ENCODE measurements around the gene CCR2.
"Not testable (repeated sequence)": the region's sequence is repeated elsewhere in the genome, so short reads cannot be mapped to it uniquely, and the experiment has no call there.

The CCR2 gene

GRCh38 chr3:46397111-46397510 lies 43.2 kb downstream of the CCR2 start:
- H3K4me1 ChIP-seq (ENCODE audit: insufficient read depth, low read length): no peaks in the 10 kb centered on the region
- no peak overlapping the region for H3K9ac ChIP-seq (ENCODE audit: low read depth, low read length)
- no peaks in the 10 kb centered on the region for H3K36me3 ChIP-seq (ENCODE audit: insufficient read depth, low read length)
- H3K27ac ChIP-seq (ENCODE audit: low read depth, low read length): no peak overlapping the region
- no peaks in the 10 kb centered on the region for H3K9me3 ChIP-seq (ENCODE audit: insufficient read depth, low read depth, low read length)
- 96% methylated on average over 7 of the region's 7 CpGs for WGBS
- no peak overlapping the region for H3K4me3 ChIP-seq (ENCODE audit: low read length)
- H3K27me3 ChIP-seq (ENCODE audit: insufficient read depth, low read length): no peaks in the 10 kb centered on the region

- H3K9ac ChIP-seq (ENCODE audit: low read depth, low read length): no peak overlapping the region
- H3K27ac ChIP-seq (ENCODE audit: low read depth, low read length): no peak overlapping the region
- 96% methylated on average over 6 of the region's 6 CpGs for WGBS
- no peaks in the 10 kb centered on the region for H3K36me3 ChIP-seq (ENCODE audit: insufficient read depth, low read length)
- H3K27me3 ChIP-seq (ENCODE audit: insufficient read depth, low read length): no peaks in the 10 kb centered on the region
- no peaks in the 10 kb centered on the region for H3K4me1 ChIP-seq (ENCODE audit: insufficient read depth, low read length)
- H3K9me3 ChIP-seq (ENCODE audit: insufficient read depth, low read depth, low read length): no peaks in the 10 kb centered on the region
- no peak overlapping the region for H3K4me3 ChIP-seq (ENCODE audit: low read length)
These were observed 44.5 kb downstream of the CCR2 start for GRCh38 chr3:46398186-46398955.

GRCh38 chr3:46399098-46399497 lies 45.2 kb downstream of the CCR2 start:
- H3K27ac ChIP-seq (ENCODE audit: low read depth, low read length): no peak overlapping the region

GRCh38 chr3:46399557-46399956 lies 45.6 kb downstream of the CCR2 start:
- no peaks in the 10 kb centered on the region for H3K4me1 ChIP-seq (ENCODE audit: insufficient read depth, low read length)
- no peak overlapping the region for H3K27ac ChIP-seq (ENCODE audit: low read depth, low read length)
- 83% methylated on average over 2 of the region's 2 CpGs for WGBS

More at GRCh38 chr3:46399098-46399497, 45.2 kb downstream of the CCR2 start:
- Histone ChIP-seq H3K4me3 (ENCODE audit: low read length) (no peak overlapping the region), H3K9me3 (ENCODE audit: insufficient read depth, low read depth, low read length) (no peaks in the 10 kb centered on the region), H3K9ac (ENCODE audit: low read depth, low read length) (no peak overlapping the region), H3K27me3 (ENCODE audit: insufficient read depth, low read length) (no peaks in the 10 kb centered on the region), H3K4me1 (ENCODE audit: insufficient read depth, low read length) (no peaks in the 10 kb centered on the region), H3K36me3 (ENCODE audit: insufficient read depth, low read length) (no peaks in the 10 kb centered on the region)
- 96% methylated on average over 2 of the region's 2 CpGs for WGBS

GRCh38 chr3:46400000-46400734 lies 46.3 kb downstream of the CCR2 start:
- Histone ChIP-seq H3K9me3 (ENCODE audit: insufficient read depth, low read depth, low read length) (no peaks in the 10 kb centered on the region), H3K9ac (ENCODE audit: low read depth, low read length) (no peak overlapping the region), H3K4me3 (ENCODE audit: low read length) (no peak overlapping the region), H3K27me3 (ENCODE audit: insufficient read depth, low read length) (no peaks in the 10 kb centered on the region), H3K36me3 (ENCODE audit: insufficient read depth, low read length) (no peaks in the 10 kb centered on the region), H3K27ac (ENCODE audit: low read depth, low read length) (no peak overlapping the region), H3K4me1 (ENCODE audit: insufficient read depth, low read length) (no peaks in the 10 kb centered on the region)
- 88% methylated on average over 8 of the region's 8 CpGs for WGBS

More at GRCh38 chr3:46399557-46399956, 45.6 kb downstream of the CCR2 start:
- Histone ChIP-seq H3K27me3 (ENCODE audit: insufficient read depth, low read length) (no peaks in the 10 kb centered on the region), H3K36me3 (ENCODE audit: insufficient read depth, low read length) (no peaks in the 10 kb centered on the region), H3K4me3 (ENCODE audit: low read length) (no peak overlapping the region), H3K9ac (ENCODE audit: low read depth, low read length) (no peak overlapping the region), H3K9me3 (ENCODE audit: insufficient read depth, low read depth, low read length) (no peaks in the 10 kb centered on the region)

- Histone ChIP-seq H3K36me3 (ENCODE audit: insufficient read depth, low read length) (no peaks in the 10 kb centered on the region), H3K27ac (ENCODE audit: low read depth, low read length) (no peak overlapping the region), H3K9ac (ENCODE audit: low read depth, low read length) (no peak overlapping the region), H3K4me3 (ENCODE audit: low read length) (no peak overlapping the region), H3K9me3 (ENCODE audit: insufficient read depth, low read depth, low read length) (no peaks in the 10 kb centered on the region), H3K4me1 (ENCODE audit: insufficient read depth, low read length) (no peaks in the 10 kb centered on the region), H3K27me3 (ENCODE audit: insufficient read depth, low read length) (no peaks in the 10 kb centered on the region)
- WGBS: 91% methylated on average over 5 of the region's 5 CpGs
These were observed 46.9 kb downstream of the CCR2 start for GRCh38 chr3:46400846-46401245.

GRCh38 chr3:46401579-46401978 lies 47.7 kb downstream of the CCR2 start:
- Histone ChIP-seq H3K9me3 (ENCODE audit: insufficient read depth, low read depth, low read length) (no peaks in the 10 kb centered on the region), H3K36me3 (ENCODE audit: insufficient read depth, low read length) (no peaks in the 10 kb centered on the region), H3K27ac (ENCODE audit: low read depth, low read length) (no peak overlapping the region), H3K9ac (ENCODE audit: low read depth, low read length) (no peak overlapping the region), H3K4me3 (ENCODE audit: low read length) (no peak overlapping the region), H3K4me1 (ENCODE audit: insufficient read depth, low read length) (no peaks in the 10 kb centered on the region), H3K27me3 (ENCODE audit: insufficient read depth, low read length) (no peaks in the 10 kb centered on the region)
- WGBS: 96% methylated on average over 2 of the region's 2 CpGs

- 97% methylated on average over 4 of the region's 4 CpGs for WGBS
- not testable (repeated sequence) for H3K4me3 ChIP-seq (ENCODE audit: low read length); H3K36me3 ChIP-seq (ENCODE audit: insufficient read depth, low read length); H3K4me1 ChIP-seq (ENCODE audit: insufficient read depth, low read length); H3K9me3 ChIP-seq (ENCODE audit: insufficient read depth, low read depth, low read length); H3K27me3 ChIP-seq (ENCODE audit: insufficient read depth, low read length); H3K9ac ChIP-seq (ENCODE audit: low read depth, low read length); H3K27ac ChIP-seq (ENCODE audit: low read depth, low read length)
These were observed 49.0 kb downstream of the CCR2 start for GRCh38 chr3:46402902-46403301.

GRCh38 chr3:46405301-46406019 lies 51.5 kb downstream of the CCR2 start:
- H3K4me3 ChIP-seq (ENCODE audit: low read length): no peak overlapping the region
- H3K36me3 ChIP-seq (ENCODE audit: insufficient read depth, low read length): no peaks in the 10 kb centered on the region
- no peak overlapping the region for H3K9ac ChIP-seq (ENCODE audit: low read depth, low read length)
- no peak overlapping the region for H3K27ac ChIP-seq (ENCODE audit: low read depth, low read length)
- no peaks in the 10 kb centered on the region for H3K9me3 ChIP-seq (ENCODE audit: insufficient read depth, low read depth, low read length)
- WGBS: 92% methylated on average over 11 of the region's 11 CpGs
- H3K27me3 ChIP-seq (ENCODE audit: insufficient read depth, low read length): no peaks in the 10 kb centered on the region
- no peaks in the 10 kb centered on the region for H3K4me1 ChIP-seq (ENCODE audit: insufficient read depth, low read length)

GRCh38 chr3:46406443-46406787 lies 52.5 kb downstream of the CCR2 start:
- no peak overlapping the region for H3K27ac ChIP-seq (ENCODE audit: low read depth, low read length)

More at GRCh38 chr3:46406443-46406787, 52.5 kb downstream of the CCR2 start:
- Histone ChIP-seq H3K36me3 (ENCODE audit: insufficient read depth, low read length) (no peaks in the 10 kb centered on the region), H3K4me3 (ENCODE audit: low read length) (no peak overlapping the region), H3K9ac (ENCODE audit: low read depth, low read length) (no peak overlapping the region), H3K4me1 (ENCODE audit: insufficient read depth, low read length) (no peaks in the 10 kb centered on the region), H3K9me3 (ENCODE audit: insufficient read depth, low read depth, low read length) (no peaks in the 10 kb centered on the region), H3K27me3 (ENCODE audit: insufficient read depth, low read length) (no peaks in the 10 kb centered on the region)
- WGBS: 89% methylated on average over 4 of the region's 4 CpGs
